ENCODE data around the gene TMEM41B.
"Not testable (repeated sequence)": the region's sequence is repeated elsewhere in the genome, so short reads cannot be mapped to it uniquely, and the experiment has no call there.

TMEM41B gene

DNA sequence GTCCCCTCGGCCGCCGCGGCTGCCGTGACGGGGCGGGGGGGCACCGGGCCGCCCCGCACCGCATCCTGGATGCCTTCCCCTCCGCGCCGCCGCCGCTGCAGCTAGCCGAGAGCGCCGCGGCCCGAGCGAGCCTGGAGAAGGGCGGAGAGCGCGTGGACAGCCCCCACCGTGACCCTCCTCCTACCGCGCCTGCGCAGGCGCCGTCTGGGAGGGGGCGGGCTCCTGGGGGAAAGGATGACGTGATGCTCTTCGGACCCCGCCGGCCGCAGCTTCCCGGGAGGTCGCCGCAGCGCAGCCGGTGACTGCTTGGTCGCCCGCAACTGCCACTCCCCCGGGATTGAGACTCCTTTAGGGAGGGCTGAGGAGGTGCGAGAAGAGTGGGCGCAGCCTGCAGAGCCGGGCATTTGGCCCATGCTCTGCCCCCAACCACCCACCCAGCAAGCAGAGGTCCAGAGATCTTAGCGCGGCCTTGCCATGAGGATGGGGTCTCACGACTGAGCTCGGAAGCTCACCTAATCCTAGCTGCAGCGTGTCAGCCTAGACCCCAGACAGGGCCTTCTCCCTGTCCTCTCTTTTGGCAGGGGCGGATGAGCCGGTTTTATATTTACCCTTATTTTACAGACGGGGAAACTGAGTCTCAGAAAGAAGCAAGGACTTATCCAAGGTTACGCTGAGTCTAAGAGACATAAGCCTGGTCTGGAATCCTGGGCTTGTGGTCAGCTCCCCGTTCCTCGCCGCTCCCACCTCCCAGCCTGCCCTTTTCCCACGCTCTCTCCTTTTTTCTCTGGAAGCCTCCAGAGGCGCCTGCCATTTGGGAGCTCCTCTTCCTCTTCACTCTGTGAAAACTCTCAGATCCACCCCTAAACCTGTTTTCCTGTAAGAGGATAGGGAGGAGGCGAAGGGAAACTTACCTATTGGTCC, 48.9 kb downstream of the TMEM41B start, which contains the start of gene DENND5A:
Gene DENND5A (minus strand): TSS at position 140 of the 921 bp plus-strand sequence. CDS start 281 bp downstream, outside the sequence.
- DNase-seq (ENCODE audit: low read depth) = peak; percentile 88
- TF ChIP-seq, protein P1, sequence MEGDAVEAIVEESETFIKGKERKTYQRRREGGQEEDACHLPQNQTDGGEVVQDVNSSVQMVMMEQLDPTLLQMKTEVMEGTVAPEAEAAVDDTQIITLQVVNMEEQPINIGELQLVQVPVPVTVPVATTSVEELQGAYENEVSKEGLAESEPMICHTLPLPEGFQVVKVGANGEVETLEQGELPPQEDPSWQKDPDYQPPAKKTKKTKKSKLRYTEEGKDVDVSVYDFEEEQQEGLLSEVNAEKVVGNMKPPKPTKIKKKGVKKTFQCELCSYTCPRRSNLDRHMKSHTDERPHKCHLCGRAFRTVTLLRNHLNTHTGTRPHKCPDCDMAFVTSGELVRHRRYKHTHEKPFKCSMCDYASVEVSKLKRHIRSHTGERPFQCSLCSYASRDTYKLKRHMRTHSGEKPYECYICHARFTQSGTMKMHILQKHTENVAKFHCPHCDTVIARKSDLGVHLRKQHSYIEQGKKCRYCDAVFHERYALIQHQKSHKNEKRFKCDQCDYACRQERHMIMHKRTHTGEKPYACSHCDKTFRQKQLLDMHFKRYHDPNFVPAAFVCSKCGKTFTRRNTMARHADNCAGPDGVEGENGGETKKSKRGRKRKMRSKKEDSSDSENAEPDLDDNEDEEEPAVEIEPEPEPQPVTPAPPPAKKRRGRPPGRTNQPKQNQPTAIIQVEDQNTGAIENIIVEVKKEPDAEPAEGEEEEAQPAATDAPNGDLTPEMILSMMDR (conservative IDR thresholded peaks at IDR 0.05; ENCODE audit: low read depth, low read length) = no peak
- peak within 1 kb of the TSS; percentile 89 for H3K4me3 ChIP-seq (ENCODE audit: low read depth, low read length)

DNA sequence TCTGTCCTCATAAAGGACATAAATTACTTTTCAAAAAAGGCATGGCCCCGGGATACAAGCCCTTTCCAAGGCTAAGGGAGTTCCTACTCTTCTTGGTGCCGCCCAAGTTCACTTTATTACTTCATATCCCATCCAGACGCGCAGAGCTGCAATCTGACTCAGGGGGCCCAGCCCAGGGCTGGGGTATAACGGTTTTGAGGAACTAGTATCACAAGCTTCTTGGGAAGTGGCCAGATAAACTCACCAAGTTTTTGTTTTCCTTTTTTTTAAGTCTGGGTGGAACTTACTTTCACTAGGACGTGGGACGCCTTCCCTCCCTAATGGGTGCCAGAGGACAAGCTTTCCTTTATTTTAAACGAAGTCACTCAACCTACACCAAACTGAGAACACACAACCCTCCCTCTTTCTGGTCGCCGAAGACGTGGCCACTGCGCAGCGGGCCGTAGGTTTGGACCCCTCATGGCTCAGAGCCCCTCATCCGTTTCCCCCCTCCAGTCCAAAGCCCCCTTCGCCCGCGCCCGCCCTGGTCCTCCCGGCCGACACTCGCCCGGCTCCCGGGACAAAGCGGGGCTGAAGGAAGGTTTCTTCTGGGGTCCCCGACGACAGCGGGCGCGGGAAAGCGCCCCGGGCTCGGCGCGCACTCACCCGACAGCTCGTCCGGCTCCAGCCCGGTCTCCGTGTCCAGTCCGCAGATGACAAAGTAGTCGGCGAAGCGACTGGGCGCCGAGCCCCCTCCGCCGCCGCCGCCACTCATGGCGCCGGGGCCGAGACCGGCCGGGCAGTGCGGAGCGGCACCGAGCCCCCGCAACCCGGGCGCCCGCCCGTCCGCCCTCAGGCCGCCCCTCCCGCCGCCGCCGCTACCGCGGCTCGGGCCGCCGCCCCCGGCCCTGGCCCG, 49.8 kb downstream of the TMEM41B start:
- peak overlapping the region; percentile 89 for H3K4me3 ChIP-seq (ENCODE audit: low read depth, low read length)
- DNase-seq (ENCODE audit: low read depth) = peak; percentile 83
- TF ChIP-seq, protein P1 (conservative IDR thresholded peaks at IDR 0.05; ENCODE audit: low read depth, low read length) = no peak

DNA sequence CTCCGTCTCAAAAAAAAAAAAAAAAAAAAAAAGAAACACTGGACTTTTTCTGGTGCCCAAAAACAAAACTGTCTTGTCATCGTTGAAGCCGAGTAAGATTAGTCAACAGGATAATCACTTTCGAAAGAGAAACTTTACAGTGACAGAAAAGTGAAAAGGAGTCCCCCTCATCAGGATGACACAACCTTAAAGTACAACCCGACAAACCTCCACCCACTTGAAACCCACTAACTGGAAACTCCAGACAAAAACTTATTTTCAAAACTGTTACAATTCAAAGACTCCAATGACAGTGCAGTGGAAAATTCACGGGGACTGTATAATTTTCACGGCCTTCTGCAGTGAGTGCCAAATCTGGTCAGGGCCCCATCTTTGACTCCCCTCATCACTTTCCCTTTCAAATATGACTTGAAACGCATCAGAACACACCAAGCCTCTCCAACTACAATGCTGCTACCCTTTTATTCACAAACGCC, 50.5 kb downstream of the TMEM41B start:
- TF ChIP-seq, protein P1 (conservative IDR thresholded peaks at IDR 0.05; ENCODE audit: low read depth, low read length) = no peak
- H3K4me3 ChIP-seq (ENCODE audit: low read depth, low read length) = peak overlapping the region; percentile 89
- DNase-seq (ENCODE audit: low read depth) = peak; percentile 30

DNA sequence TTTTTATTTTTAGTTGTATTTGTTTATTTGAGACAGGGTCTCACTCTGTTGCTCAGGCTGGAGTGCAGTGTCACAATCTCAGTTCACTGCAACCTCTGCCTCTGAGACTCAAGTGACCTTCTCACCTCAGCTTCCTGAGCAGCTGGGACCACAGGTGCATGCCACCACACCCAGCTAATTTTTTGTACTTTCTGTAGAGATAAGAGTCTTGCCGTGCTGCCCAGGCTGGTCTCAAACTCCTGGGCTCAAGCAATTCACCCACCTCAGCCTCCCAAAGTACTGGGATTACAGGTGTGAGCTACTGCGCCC, 53.6 kb downstream of the TMEM41B start:
- H3K4me3 ChIP-seq (ENCODE audit: low read depth, low read length); DNase-seq (ENCODE audit: low read depth): not testable (repeated sequence)

DNA sequence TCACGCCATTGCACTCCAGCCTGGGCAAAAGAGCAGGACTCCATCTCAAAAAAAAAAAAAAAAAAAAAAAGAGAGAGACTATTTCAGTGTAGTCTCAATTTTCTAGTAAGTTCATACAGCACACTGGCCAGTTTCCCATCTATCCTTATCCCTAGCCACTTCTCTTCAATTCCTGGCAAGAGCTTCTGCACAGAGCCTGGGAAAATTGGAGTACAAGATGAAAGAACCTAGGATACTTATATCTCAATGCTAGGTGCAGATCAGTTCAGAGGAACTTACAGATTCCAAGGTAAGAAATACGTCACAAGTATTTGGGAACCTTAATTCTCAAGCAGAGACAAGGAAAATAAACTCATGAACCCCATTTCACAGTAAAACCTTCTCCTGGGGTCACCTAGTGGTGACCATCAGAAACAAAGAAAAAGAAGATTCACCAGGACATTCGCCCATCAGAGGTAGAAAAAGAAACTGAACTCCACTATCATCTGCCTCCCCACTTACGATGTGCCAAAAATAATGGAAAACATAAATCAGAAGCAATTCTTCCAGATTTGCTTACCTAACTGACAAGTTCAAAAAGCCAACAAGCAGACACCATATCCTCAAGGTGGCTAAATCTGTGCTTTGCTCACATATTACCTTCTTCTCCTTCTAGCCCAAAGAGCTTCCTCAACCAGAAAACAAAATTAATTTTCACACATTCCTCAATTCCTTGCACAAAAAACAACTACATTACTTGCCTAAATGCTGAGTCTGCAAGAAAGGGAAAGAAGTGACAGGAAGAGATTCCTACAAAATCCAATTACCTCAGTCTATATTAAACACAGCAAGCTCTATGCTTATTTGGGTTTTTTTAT, 54.2 kb downstream of the TMEM41B start:
- TF ChIP-seq, protein P1 (conservative IDR thresholded peaks at IDR 0.05; ENCODE audit: low read depth, low read length) = peak; percentile 41
- peak; percentile 30 for DNase-seq (ENCODE audit: low read depth)
- H3K4me3 ChIP-seq (ENCODE audit: low read depth, low read length) = no peak overlapping the region

DNA sequence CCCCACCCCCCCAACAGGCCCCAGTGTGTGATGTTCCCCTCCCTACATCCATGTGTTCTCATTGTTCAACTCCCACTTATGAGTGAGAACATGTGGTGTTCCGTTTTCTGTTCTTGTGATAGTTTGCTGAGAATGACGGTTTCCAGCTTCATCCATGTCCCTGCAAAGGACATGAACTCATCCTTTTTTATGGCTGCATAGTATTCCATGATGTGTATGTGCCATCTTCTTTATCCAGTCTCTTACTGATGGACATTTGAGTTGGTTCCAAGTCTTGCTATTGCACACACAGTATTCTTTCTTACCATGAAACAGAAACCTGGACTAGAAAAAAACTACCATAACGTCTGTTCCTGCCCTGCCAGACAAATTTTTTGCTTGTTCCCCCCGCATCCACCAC, 56.1 kb downstream of the TMEM41B start:
- not testable (repeated sequence) for H3K4me3 ChIP-seq (ENCODE audit: low read depth, low read length); DNase-seq (ENCODE audit: low read depth)

DNA sequence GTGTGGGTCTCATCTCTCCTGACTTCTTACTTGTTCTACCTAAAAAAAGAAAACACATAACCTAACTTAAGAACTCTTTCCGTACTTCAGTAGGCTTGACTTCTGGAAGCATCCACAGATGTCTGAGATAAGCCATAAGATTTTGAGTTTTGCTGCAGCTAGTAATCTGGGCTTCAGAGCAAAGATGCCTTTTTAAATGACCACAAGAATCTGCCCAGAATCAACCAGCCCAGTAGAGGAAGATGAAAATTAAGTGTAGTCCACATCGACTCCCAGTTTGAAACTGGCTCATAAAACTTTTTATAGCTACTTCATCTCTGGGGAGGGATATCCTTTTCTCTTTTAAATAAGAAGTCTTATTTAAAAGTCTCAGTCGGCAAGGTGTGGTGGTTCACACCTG, 60.0 kb downstream of the TMEM41B start:
- no peak overlapping the region for H3K4me3 ChIP-seq (ENCODE audit: low read depth, low read length)
- TF ChIP-seq, protein P1 (conservative IDR thresholded peaks at IDR 0.05; ENCODE audit: low read depth, low read length) = no peak
- no peak for DNase-seq (ENCODE audit: low read depth)

Measured in choroid plexus epithelial cell (primary cell).